Urinary bladder (tissue), 4 donors: ENCODE results near the gene TMEM161A. TPM values are rescaled to one million over a fixed set of nuclear protein-coding genes. Genes with fewer than 3 reads are reported as not detected.

Experiments used
- DNase-seq: peaks from one replicate; pipeline ENCODE4 v3.0.0-alpha.2; 2015; ENCODE audit errors: extremely low spot score
- H3K27ac ChIP-seq: one replicate; pipeline ENCODE4 v1.5.1; 2013; ENCODE audit warnings: low read depth, mild to moderate bottlenecking, moderate library complexity
- H3K36me3 ChIP-seq: one replicate; pipeline ENCODE4 v1.6.1; 2013; ENCODE audit warnings: mild to moderate bottlenecking, moderate library complexity; ENCODE audit not compliant: insufficient read depth
- H3K4me1 ChIP-seq: one replicate; pipeline ENCODE4 v1.6.1; 2013; ENCODE audit warnings: mild to moderate bottlenecking, moderate library complexity; ENCODE audit not compliant: insufficient read depth
- H3K4me3 ChIP-seq: one replicate; pipeline ENCODE4 v1.5.1; 2013; ENCODE audit warnings: low read depth, low read length
- WGBS: extraction: QIAGEN DNeasy Blood & Tissue Kit; methylation state at CpG from one replicate; pipeline ENCODE4 v1.1.7; 2013; 5-methylcytosine and 5-hydroxymethylcytosine counted together
- polyA plus RNA-seq: library from polyadenylated mRNA; stranded (reverse); fragments of 200-250 nt; gene quantifications from one replicate; pipeline ENCODE4 v1.2.3, GENCODE V29; 2013
- total RNA-seq: library from RNA; depleted of rRNA; stranded (reverse); fragments of >200 nt; gene quantifications from one replicate; pipeline ENCODE4 v1.2.3, GENCODE V29; 2014
- donor health status: healthy with polysubstance abuse.
- donor health status: healthy.

The TMEM161A gene
- total and polyA plus RNA-seq, 2 donors = 8.8 to 30.7 TPM

DNA sequence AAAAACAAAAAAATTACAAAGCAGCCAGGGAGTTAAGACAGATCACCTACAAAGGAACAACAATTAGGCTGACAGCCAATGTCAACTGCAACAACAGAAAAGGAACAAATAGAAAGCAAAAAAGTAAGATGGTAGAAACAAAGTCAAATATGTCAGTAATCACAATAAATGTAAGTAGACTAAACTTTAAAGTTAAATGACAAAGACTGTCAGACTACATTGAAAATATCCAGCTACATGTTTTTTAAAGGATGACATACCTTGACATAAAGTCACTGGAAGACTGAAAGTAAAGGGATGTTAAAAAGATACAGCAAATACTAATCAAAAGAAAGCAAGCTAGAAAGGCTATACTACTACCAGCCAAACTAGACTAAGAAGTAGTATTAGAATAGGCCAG is 14.9 kb downstream of the TMEM161A start:
- no peak for DNase-seq
- no peaks in the 10 kb centered on the region for H3K4me1 ChIP-seq
- no peak overlapping the region for H3K4me3 ChIP-seq
- H3K27ac ChIP-seq = no peak overlapping the region
- H3K36me3 ChIP-seq = no peaks in the 10 kb centered on the region

GRCh38 chr19:19122902-19123301 is 15.4 kb downstream of the TMEM161A start:
- 95% methylated on average over 1 of the region's 1 CpG for WGBS
- Histone ChIP-seq H3K4me1 (no peaks in the 10 kb centered on the region), H3K27ac (no peak overlapping the region), H3K36me3 (no peaks in the 10 kb centered on the region), H3K4me3 (no peak overlapping the region)
- DNase-seq = no peak

- no peak for DNase-seq
- 87% methylated on average over 10 of the region's 10 CpGs for WGBS
- no peak overlapping the region for H3K27ac ChIP-seq
- no peaks in the 10 kb centered on the region for H3K36me3 ChIP-seq
- no peaks in the 10 kb centered on the region for H3K4me1 ChIP-seq
- H3K4me3 ChIP-seq = no peak overlapping the region
These were observed 16.9 kb downstream of the TMEM161A start for GRCh38 chr19:19121371-19121770.

GRCh38 chr19:19120308-19121231 is 17.7 kb downstream of the TMEM161A start:
- Histone ChIP-seq H3K4me3 (no peak overlapping the region), H3K27ac (no peak overlapping the region), H3K4me1 (no peaks in the 10 kb centered on the region), H3K36me3 (no peaks in the 10 kb centered on the region)
- peak; percentile 72 for DNase-seq
- 60% methylated on average over 39 of the region's 39 CpGs for WGBS

GRCh38 chr19:19119325-19120237 is 18.7 kb downstream of the TMEM161A start:
- Histone ChIP-seq H3K36me3 (no peaks in the 10 kb centered on the region), H3K4me1 (no peaks in the 10 kb centered on the region), H3K4me3 (no peak overlapping the region), H3K27ac (no peak overlapping the region)
- 87% methylated on average over 39 of the region's 39 CpGs for WGBS
- DNase-seq = no peak

- no peak for DNase-seq
- 78% methylated on average over 9 of the region's 9 CpGs for WGBS
- Histone ChIP-seq H3K36me3 (no peaks in the 10 kb centered on the region), H3K27ac (no peak overlapping the region), H3K4me1 (no peaks in the 10 kb centered on the region), H3K4me3 (no peak overlapping the region)
These were observed 22.3 kb downstream of the TMEM161A start for GRCh38 chr19:19115954-19116353.

- Histone ChIP-seq H3K4me1 (no peaks in the 10 kb centered on the region), H3K27ac (no peak overlapping the region)
- WGBS = 30% methylated on average over 7 of the region's 7 CpGs
These were observed 25.1 kb downstream of the TMEM161A start for GRCh38 chr19:19113040-19113626.

DNA sequence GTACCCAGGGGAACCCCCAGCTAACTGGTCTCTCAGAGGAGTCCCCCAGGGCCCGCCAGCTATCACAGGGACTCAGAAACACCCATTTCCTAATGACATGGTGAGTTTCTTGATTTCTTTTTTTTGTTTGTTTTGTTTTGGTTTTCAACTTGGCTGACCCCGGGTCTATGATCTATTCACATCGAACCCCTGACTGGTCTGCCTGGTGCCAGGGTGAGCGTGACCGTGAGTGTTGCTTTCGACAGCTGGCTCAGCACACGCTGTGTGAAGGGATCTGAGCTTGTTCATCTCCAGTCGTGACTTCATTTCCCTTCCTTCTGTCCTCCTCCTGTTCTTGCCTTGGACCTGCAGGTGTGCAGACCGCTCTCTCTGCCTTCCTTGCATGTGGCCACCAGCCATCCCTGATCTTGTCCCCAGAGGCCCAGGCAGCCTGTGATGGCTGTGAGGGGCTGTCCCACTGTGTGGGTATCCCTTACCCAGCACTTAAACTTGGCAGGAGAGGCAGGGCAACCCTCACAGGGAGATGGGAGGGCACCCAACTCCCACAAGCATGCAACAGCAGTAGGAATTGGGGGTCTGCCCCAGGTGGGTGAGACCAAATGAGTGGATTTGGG is 26.2 kb downstream of the TMEM161A start:
- Histone ChIP-seq H3K36me3 (no peaks in the 10 kb centered on the region), H3K27ac (no peak overlapping the region), H3K4me3 (no peak overlapping the region), H3K4me1 (no peaks in the 10 kb centered on the region)
- WGBS = 86% methylated on average over 9 of the region's 9 CpGs
- no peak for DNase-seq

More at GRCh38 chr19:19113040-19113626, 25.1 kb downstream of the TMEM161A start:
- H3K4me3 ChIP-seq = no peak overlapping the region
- DNase-seq = no peak
- H3K36me3 ChIP-seq = no peaks in the 10 kb centered on the region

DNA sequence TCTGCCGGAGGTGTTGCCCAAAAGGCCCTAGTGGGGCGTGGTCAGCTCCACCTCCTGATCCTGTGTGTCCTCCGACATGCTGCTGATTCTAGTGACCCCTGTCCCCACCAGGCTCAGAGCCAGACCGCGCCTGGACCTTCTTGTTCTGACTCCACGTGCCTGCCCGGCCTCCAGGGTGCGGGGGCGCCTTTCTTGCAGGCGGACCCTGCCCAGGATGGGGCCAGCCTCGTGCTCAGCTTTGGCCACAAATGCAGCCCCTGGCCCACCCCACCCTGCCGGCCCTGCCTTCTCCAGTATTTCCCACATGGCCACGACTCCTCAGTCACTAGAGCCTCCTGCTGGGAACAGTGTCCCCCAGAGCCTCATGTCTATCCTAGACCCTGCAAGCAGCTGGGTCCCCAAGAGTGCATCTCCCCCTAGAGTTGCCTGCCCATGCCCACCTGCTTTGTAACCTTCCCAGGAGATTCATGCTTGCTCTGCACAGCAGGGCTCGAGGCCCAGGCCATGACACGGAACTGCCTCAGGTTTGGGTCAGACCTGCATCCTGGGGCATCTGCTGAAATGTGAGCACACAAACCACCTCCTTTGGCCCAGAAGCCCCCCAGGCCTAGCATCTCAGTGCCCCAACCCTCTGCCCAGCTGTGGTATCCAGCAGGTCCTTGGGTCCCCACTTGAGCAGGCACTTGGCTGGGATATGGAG is 27.0 kb downstream of the TMEM161A start:
- 75% methylated on average over 15 of the region's 15 CpGs for WGBS
- H3K36me3 ChIP-seq = no peaks in the 10 kb centered on the region

GRCh38 chr19:19110410-19111135 is 27.7 kb downstream of the TMEM161A start:
- no peak overlapping the region for H3K27ac ChIP-seq
- no peak overlapping the region for H3K4me3 ChIP-seq
- no peak for DNase-seq
- WGBS = 19% methylated on average over 66 of the region's 66 CpGs
- H3K4me1 ChIP-seq = no peaks in the 10 kb centered on the region
- no peaks in the 10 kb centered on the region for H3K36me3 ChIP-seq

More for the DNA sequence above, 27.0 kb downstream of the TMEM161A start:
- no peak overlapping the region for H3K27ac ChIP-seq
- DNase-seq = no peak
- H3K4me1 ChIP-seq = no peaks in the 10 kb centered on the region
- H3K4me3 ChIP-seq = no peak overlapping the region

- Histone ChIP-seq H3K27ac (no peak overlapping the region), H3K4me3 (no peak overlapping the region), H3K36me3 (no peaks in the 10 kb centered on the region), H3K4me1 (no peaks in the 10 kb centered on the region)
- no peak for DNase-seq
- 67% methylated on average over 9 of the region's 9 CpGs for WGBS
These were observed 28.7 kb downstream of the TMEM161A start for GRCh38 chr19:19109601-19110000.

GRCh38 chr19:19107654-19108053 is 30.6 kb downstream of the TMEM161A start:
- H3K4me1 ChIP-seq = no peaks in the 10 kb centered on the region
- no peak for DNase-seq
- H3K27ac ChIP-seq = no peak overlapping the region
- H3K4me3 ChIP-seq = no peak overlapping the region
- H3K36me3 ChIP-seq = no peaks in the 10 kb centered on the region
- WGBS = 88% methylated on average over 11 of the region's 11 CpGs
